HepG2 (cell line): Measurements from ENCODE around the gene TESK1. TPM values are rescaled to one million over a fixed set of nuclear protein-coding genes. Genes with fewer than 3 reads are reported as not detected.

Source experiments
- CCDC6 ChIP-seq: sonication (generic); formaldehyde crosslinking; IDR thresholded peaks from 2 replicates; pipeline ENCODE4 v1.8.1; 2022; ENCODE audit warnings: mild to moderate bottlenecking, missing genetic modification reagents, moderate library complexity
- CHD4 ChIP-seq: fragments of 200-600 bp; sonication (generic); IDR thresholded peaks from 2 replicates; pipeline ENCODE4 v1.7.0; 2017; ENCODE audit warnings: mild to moderate bottlenecking, low read length, borderline replicate concordance
- FOXP1 ChIP-seq, 2 experiments: fragments of 450-650 bp in 1 of 2; IDR thresholded peaks; 2 replicates each; pipeline ENCODE4 v1.6.1; 2017 to 2018; ENCODE audit warnings: antibody characterized with exemption in 1 of 2
- KAT8 ChIP-seq: IDR thresholded peaks from 2 replicates; pipeline ENCODE4 v1.6.1; 2016; ENCODE audit warnings: missing genetic modification reagents, missing compliant biosample characterization
- KLF13 ChIP-seq: sonication (generic); formaldehyde crosslinking; IDR thresholded peaks from 2 replicates; pipeline ENCODE4 v1.4.0; 2020; ENCODE audit warnings: mild to moderate bottlenecking, missing genetic modification reagents
- MAF1 ChIP-seq: sonication (generic); formaldehyde crosslinking; IDR thresholded peaks from 2 replicates; pipeline ENCODE4 v1.5.0; 2020; ENCODE audit warnings: missing genetic modification reagents, borderline replicate concordance
- PTBP1 ChIP-seq: fragments of 200-400 bp; formaldehyde crosslinking; IDR thresholded peaks from 2 replicates; pipeline ENCODE4 v1.6.1; 2018; ENCODE audit warnings: low read length, low read depth; ENCODE audit not compliant: poor library complexity, severe bottlenecking
- SMARCE1 ChIP-seq: fragments of 450-650 bp; IDR thresholded peaks from 2 replicates; pipeline ENCODE4 v1.6.1; 2017; ENCODE audit warnings: borderline replicate concordance
- SNAI1 ChIP-seq: sonication (generic); formaldehyde crosslinking; IDR thresholded peaks from 2 replicates; pipeline ENCODE4 v1.5.0; 2020; ENCODE audit warnings: mild to moderate bottlenecking, missing genetic modification reagents, borderline replicate concordance
- SRSF9 ChIP-seq: fragments of 200-400 bp; formaldehyde crosslinking; IDR thresholded peaks from 2 replicates; pipeline ENCODE4 v1.6.1; 2018; ENCODE audit warnings: borderline replicate concordance, mild to moderate bottlenecking, low read depth, low read length; ENCODE audit not compliant: insufficient read depth, poor library complexity, severe bottlenecking
- STAT6 ChIP-seq: sonication (generic); formaldehyde crosslinking; IDR thresholded peaks from 2 replicates; pipeline ENCODE4 v1.4.0; 2020; ENCODE audit warnings: missing genetic modification reagents, mild to moderate bottlenecking, borderline replicate concordance
- ZMAT5 ChIP-seq: sonication (generic); formaldehyde crosslinking; IDR thresholded peaks from 2 replicates; pipeline ENCODE4 v1.5.0; 2020; ENCODE audit warnings: mild to moderate bottlenecking, low read depth, missing genetic modification reagents, borderline replicate concordance
- ZNF317 ChIP-seq: sonication (generic); formaldehyde crosslinking; IDR thresholded peaks from 2 replicates; pipeline ENCODE4 v1.5.0; 2020; ENCODE audit warnings: mild to moderate bottlenecking, missing genetic modification reagents
- ZNF343 ChIP-seq: sonication (generic); formaldehyde crosslinking; IDR thresholded peaks from 2 replicates; pipeline ENCODE4 v1.4.0; 2020; ENCODE audit warnings: mild to moderate bottlenecking, missing genetic modification reagents
- ZNF619 ChIP-seq: sonication (generic); formaldehyde crosslinking; IDR thresholded peaks from 2 replicates; pipeline ENCODE4 v1.4.0; 2020; ENCODE audit warnings: mild to moderate bottlenecking, missing genetic modification reagents
- ZNF678 ChIP-seq: sonication (generic); formaldehyde crosslinking; IDR thresholded peaks from 2 replicates; pipeline ENCODE4 v1.4.0; 2020; ENCODE audit warnings: mild to moderate bottlenecking, missing genetic modification reagents
- ZZZ3 ChIP-seq: sonication (generic); formaldehyde crosslinking; IDR thresholded peaks from 2 replicates; pipeline ENCODE4 v1.4.0; 2020; ENCODE audit warnings: missing genetic modification reagents, mild to moderate bottlenecking, borderline replicate concordance
- polyA plus RNA-seq, 8 experiments: library from polyadenylated mRNA; depleted of rRNA in 3 of 8; stranded (reverse) in 7 of 8; unstranded in 1 of 8; fragments of >200 nt; fragmentation: Illumina TruSeq in 4 of 8; extraction: Trizol in 4 of 8; gene quantifications; 2 replicates each; pipeline versions ENCODE4 v1.2.1 to v1.2.3, GENCODE V29; 2011 to 2016; ENCODE audit warnings: low read depth in 4 of 8, missing spikeins in 1 of 8, mixed read lengths in 1 of 8; ENCODE audit not compliant: insufficient read depth in 1 of 8
- total RNA-seq, 5 experiments: library from RNA; depleted of rRNA; stranded (reverse); fragments of >200 nt; fragmentation: Illumina TruSeq; extraction: Trizol; gene quantifications; 2 replicates each; pipeline ENCODE4 v1.2.3, GENCODE V29; 2016; ENCODE audit warnings: low read depth in 1 of 5
- TF ChIP-seq, protein P1 (sequence below): sonication (generic); formaldehyde crosslinking; IDR thresholded peaks from 2 replicates; pipeline ENCODE4 v1.4.0; 2020; ENCODE audit warnings: mild to moderate bottlenecking, missing genetic modification reagents

The TESK1 gene
- total and polyA plus RNA-seq, 2 of the 13 experiments (the other 11 are each of a cell fraction or from before 2014, with no cell fraction given): 7.3 to 13.6 TPM

- no peak for TF ChIP-seq CCDC6 (CRISPR knock-in tag)
- no peak for TF ChIP-seq STAT6
- no peak for TF ChIP-seq ZNF678 (CRISPR knock-in tag)
- no peak for TF ChIP-seq SNAI1 (CRISPR knock-in tag)
- TF ChIP-seq SRSF9: no peak
- TF ChIP-seq KLF13 (CRISPR knock-in tag): no peak
- TF ChIP-seq ZMAT5 (CRISPR knock-in tag): no peak
- no peak for TF ChIP-seq ZNF619 (CRISPR knock-in tag)
- no peak for TF ChIP-seq ZZZ3 (CRISPR knock-in tag)
- no peak for TF ChIP-seq ZNF343
- TF ChIP-seq, protein P1, sequence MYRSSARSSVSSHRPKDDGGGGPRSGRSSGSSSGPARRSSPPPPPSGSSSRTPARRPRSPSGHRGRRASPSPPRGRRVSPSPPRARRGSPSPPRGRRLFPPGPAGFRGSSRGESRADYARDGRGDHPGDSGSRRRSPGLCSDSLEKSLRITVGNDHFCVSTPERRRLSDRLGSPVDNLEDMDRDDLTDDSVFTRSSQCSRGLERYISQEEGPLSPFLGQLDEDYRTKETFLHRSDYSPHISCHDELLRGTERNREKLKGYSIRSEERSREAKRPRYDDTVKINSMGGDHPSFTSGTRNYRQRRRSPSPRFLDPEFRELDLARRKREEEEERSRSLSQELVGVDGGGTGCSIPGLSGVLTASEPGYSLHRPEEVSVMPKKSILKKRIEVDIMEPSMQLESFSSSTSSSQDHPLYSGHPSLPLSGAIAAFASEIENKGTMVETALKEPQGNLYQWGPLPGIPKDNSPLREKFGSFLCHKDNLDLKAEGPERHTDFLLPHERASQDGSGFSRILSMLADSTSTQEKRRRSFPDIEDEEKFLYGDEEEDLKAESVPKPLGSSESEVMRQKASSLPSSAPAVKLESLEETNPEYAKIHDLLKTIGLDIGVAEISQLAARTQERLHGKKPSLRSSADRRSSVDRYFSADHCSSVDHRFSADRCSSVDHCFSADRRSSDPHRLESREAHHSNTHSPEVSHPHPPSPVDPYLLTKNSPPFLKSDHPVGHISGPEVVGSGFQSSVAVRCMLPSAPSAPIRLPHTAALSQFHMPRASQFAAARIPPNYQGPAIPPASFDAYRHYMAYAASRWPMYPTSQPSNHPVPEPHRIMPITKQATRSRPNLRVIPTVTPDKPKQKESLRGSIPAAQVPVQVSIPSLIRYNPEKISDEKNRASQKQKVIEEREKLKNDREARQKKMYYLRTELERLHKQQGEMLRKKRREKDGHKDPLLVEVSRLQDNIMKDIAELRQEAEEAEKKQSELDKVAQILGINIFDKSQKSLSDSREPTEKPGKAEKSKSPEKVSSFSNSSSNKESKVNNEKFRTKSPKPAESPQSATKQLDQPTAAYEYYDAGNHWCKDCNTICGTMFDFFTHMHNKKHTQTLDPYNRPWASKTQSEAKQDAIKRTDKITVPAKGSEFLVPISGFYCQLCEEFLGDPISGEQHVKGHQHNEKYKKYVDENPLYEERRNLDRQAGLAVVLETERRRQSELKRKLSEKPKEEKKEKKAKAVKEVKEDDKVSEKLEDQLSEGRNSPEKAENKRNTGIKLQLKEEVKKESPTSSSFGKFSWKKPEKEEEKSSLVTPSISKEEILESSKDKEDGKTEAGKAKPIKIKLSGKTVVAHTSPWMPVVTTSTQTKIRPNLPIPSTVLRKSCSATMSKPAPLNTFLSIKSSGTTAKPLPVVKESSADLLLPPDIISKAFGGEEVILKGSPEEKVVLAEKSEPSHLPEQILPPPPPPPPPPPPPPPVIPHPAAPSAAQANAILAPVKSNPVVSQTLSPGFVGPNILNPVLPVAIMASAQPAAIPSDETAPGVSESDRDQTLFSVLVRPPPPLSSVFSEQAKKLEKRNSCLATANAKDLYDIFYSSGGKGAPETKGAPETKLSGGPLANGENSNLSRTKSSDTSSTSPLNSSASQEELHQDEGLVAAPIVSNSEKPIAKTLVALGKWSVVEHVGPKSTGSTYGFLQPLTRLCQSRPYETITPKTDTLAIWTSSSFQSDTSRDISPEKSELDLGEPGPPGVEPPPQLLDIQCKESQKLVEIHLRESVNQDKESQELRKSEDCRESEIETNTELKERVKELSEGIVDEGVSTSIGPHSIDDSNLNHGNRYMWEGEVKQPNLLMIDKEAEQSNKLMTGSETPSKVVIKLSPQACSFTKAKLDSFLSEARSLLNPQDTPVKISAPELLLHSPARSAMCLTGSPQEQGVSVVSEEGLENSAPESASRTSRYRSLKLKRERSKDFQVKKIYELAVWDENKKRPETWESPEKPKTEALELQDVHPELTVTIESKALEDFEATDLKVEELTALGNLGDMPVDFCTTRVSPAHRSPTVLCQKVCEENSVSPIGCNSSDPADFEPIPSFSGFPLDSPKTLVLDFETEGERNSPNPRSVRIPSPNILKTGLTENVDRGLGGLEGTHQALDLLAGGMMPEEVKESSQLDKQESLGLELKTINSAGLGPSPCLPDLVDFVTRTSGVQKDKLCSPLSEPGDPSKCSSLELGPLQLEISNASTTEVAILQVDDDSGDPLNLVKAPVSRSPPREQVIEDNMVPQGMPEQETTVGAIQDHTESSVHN: no peak
- TF ChIP-seq ZNF317 (CRISPR knock-in tag): 0 out of 2 replicates have a peak, but pooled peaks have one; percentile 21
- TF ChIP-seq CHD4: no peak
- TF ChIP-seq FOXP1 (IDR thresholded peaks at IDR 0.05): no peak
- 0 out of 2 replicates have a peak, but pooled peaks have one; percentile 28 for TF ChIP-seq FOXP1 (CRISPR knock-in tag; IDR thresholded peaks at IDR 0.05)
- no peak for TF ChIP-seq MAF1 (CRISPR knock-in tag)
- TF ChIP-seq KAT8: no peak
- no peak for TF ChIP-seq SMARCE1
- no peak for TF ChIP-seq PTBP1
These were observed 47.1 kb downstream of the TESK1 start (continued) for GRCh38 chr9:35651956-35652828.
